Stimulated activated CD4-positive, alpha-beta T cell treated with anti-CD3 and anti-CD28 coated beads, Interleukin-12 subunit alpha, Interleukin-12 subunit beta, amount 100 ng/mL, for 24 hours (primary cell): Measurements from ENCODE around the gene TPM2.

Source experiments
- DNase-seq, 2 experiments: peaks; one replicate each; pipeline ENCODE4 v3.0.0-alpha.2; 2020; ENCODE audit warnings: low read depth in 2 of 2

Gene TPM2

GRCh38 chr9:35679091-35679490 is 10.6 kb downstream of the TPM2 start:
- no peak for DNase-seq

GRCh38 chr9:35675732-35676392 is 13.9 kb downstream of the TPM2 start:
- DNase-seq: no peak

DNA sequence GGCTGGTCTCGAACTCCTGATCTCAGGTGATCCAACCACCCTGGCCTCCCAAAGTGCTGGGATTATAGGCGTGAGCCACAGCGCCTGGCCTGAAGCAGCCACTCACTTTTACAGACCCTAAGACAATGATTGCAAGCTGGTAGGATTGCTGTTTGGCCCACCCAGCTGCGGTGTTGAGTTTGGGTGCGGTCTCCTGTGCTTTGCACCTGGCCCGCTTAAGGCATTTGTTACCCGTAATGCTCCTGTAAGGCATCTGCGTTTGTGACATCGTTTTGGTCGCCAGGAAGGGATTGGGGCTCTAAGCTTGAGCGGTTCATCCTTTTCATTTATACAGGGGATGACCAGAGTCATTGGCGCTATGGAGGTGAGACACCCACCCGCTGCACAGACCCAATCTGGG is 14.5 kb downstream of the TPM2 start:
- no peak for DNase-seq

- DNase-seq: no peak
Measured at GRCh38 chr9:35674025-35674361, 15.7 kb downstream of the TPM2 start.

- DNase-seq: no peak
Measured at GRCh38 chr9:35673132-35674024, 16.3 kb downstream of the TPM2 start, which contains the start of gene CA9. Gene CA9 (plus strand): TSS chr9:35673928. CDS start chr9:35673960, 32 bp downstream.

- DNase-seq: no peak
Measured at GRCh38 chr9:35669331-35670145, 20.2 kb downstream of the TPM2 start.

- no peak for DNase-seq
Measured at GRCh38 chr9:35667939-35668338, 21.8 kb downstream of the TPM2 start.

DNA sequence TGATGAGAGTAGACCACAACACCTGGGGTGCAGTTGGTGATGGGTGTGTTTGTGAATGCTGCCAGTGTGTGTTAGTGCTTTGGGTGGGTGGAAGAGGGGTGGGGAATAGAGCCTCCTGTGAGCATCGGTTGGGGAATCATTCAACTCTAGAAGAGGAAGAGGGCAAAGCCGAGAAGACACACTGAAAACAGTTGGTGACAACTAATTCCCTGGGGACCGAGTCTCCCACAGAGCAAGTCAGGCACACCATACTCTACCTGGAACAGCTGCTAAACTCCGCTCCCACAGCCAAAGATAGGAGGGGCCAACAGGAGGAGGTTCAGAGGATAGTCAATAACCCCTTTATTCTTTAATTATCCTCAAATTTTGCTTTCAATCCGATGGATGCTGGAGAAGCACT is 23.2 kb downstream of the TPM2 start:
- no peak for DNase-seq

GRCh38 chr9:35666045-35666444 is 23.7 kb downstream of the TPM2 start:
- no peak for DNase-seq

DNA sequence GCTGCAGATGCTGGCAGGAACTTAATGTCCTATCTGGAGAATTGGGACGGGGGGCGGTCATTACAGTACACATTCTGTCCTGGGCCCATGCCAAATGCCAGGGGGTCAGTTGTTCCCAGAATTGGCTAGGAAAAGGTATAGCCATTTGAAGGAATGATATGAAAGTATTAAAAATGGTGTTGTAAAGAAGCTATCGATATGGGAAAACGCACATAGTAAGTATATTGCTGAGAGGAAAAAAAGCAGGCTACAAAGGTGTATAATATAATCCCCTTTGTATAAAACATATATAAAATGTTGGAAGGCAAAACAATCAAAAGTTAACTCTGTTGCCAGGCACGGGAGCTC is 24.3 kb downstream of the TPM2 start:
- DNase-seq: no peak

GRCh38 chr9:35664531-35665470 is 24.9 kb downstream of the TPM2 start, which contains the start of gene ARHGEF39:
Gene ARHGEF39 (minus strand): TSS chr9:35665195. CDS start chr9:35665169, 26 bp downstream.
- DNase-seq: peak; percentile 49 to 73

GRCh38 chr9:35662437-35662836 is 27.3 kb downstream of the TPM2 start:
- DNase-seq: no peak

DNA sequence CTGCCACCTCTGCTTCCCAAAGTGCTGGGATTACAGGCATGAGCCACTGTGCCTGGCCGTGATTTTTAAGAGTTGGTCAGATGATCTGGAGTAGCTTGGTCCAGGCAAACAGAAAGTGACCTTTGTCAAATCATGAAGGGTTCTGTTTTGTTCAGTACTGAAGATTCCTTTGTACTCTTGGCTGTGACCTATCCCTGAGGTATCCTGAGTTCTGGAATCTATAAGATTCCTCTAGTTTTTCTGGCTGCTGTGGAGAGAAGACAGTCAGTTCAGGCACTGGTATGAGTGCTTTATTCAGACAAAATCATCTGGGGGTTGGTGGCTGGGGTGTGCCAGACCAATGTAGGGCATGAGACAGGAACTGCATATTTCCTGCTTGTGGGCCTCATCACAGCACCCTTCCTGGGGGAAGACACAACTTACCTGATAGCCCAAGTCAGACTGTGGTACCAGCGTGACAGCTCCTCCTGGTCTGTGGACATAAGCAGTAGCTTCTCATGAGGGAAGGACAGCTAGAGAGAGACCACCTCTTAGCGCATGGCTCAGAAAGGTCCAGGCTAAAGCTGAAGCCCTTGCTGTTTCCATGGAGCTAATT is 27.9 kb downstream of the TPM2 start:
- no peak for DNase-seq

DNA sequence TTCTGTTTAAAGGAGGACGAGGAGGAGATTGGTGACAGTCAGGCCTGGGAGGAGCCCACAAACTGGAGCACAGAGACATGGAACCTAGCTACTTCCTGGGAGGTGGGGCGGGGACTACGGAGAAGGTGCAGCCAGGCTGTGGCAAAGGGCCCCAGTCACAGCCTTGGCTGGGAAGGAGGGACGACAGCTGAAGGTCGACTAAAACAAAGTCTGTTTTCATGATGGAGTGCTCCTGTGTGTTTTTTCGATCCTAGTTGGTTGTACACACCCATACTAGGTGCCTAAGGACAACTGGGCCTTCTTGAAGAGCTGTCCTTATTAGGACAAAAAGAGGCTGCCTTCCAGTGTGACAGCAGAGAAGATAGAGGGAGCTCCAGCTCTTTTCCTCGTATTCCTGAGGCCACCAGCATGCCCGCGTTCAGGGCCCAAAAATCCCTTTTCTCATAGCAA is 28.7 kb downstream of the TPM2 start:
- no peak for DNase-seq

- no peak for DNase-seq
Measured at GRCh38 chr9:35659340-35659739, 30.4 kb downstream of the TPM2 start.

GRCh38 chr9:35658968-35659220 is 30.8 kb downstream of the TPM2 start:
- DNase-seq: no peak

- DNase-seq: peak; percentile 65 to 67
Measured at GRCh38 chr9:35658137-35658967, 31.4 kb downstream of the TPM2 start, which contains the start of gene CCDC107. Gene CCDC107 (plus strand): TSS chr9:35658292. CDS start chr9:35658380, 88 bp downstream.

DNA sequence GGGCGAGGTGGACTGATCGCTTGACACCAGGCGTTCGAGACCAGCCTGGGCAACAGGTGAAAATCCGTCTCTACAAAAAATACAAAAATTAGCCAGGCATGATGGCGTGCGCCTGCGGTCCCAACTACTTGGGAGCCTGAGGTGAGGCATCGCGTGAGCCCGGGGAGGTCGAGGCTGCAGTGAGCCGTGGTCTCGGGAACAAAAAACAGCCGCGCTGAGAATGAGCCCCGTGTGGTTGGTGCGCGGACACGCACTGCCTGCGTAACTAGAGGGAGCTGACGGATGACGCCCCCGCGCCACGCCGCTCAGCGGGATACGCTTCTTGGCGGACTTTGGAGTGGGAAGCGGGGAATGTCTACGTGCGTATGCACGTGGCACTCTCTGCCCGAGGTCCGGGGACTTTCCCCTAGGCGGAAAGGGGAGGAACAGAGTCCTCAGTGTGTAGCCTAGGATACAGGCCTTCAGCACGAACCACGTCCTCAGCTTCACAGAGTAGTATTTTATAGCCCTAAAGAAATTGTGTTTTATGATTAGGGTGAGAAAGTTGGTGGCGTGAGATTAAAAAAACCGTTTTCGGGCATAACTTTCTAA is 32.1 kb downstream of the TPM2 start, which contains the start of gene RMRP:
RMRP (minus strand) TSS at position 474 of the 591 bp plus-strand sequence.
- peak; percentile 90 to 96 for DNase-seq

DNA sequence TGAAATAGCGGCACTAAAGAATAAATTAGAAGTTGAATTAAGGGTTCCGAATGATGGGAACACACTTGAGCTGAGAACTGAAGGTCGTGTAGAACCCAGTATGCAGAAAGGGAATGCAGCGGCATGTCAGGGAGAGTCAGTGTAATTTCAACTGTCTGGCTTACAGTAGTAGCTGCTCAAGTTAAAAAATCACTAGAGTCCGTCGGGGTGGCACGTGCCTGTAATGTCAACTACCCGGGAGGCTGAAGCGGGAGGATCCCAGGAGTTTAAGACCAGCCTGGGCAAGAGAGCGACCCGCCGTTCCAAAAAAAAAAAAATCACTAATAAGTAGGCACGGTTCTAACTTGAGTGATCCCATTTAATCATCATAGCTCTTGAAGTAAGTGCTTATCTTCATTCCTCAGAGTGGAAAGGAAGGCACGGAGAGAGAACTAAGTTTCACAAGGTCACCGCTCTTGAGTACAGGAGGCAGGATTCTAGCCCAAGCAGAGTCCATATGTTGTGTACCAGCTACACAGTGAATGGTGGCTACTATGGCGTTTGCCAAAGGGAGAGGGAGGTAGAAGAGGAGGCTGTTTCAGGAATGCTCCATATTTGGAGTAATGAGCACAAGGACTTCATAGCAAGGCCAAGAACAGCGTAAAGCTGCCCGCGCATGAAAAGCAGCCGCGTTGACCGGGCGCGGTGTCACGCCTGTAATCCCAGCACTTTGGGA is 32.7 kb downstream of the TPM2 start:
- DNase-seq: no peak
